Left cardiac atrium (tissue), 4 donors: ENCODE measurements around the gene ZAP70. TPM values are rescaled to one million over a fixed set of nuclear protein-coding genes. Genes with fewer than 3 reads are reported as not detected.
"Not testable (repeated sequence)": the region's sequence is repeated elsewhere in the genome, so short reads cannot be mapped to it uniquely, and the experiment has no call there.

ENCODE experiments used
- ATAC-seq, 2 donors: fragments of 200-7000 bp; cut with Tn5 transposase; one replicate each; pipeline ENCODE4 v1.9.1; 2020; ENCODE audit warnings: mild to moderate bottlenecking in 2 of 2, moderate library complexity in 2 of 2
- DNase-seq: peaks from one replicate; pipeline ENCODE4 v3.0.0-alpha.2; 2020
- intact Hi-C, 2 donors: fragments of 100-400 bp; cut with DNase I; formaldehyde crosslinking; loops; one replicate each; pipeline versions ENCODE4 v1.14.1 to v1.15.1; 2022 to 2023
- long read RNA-seq: library from polyadenylated mRNA; unstranded; transcript quantifications from one replicate; pipeline ENCODE4 v2.0.0, GENCODE V29; 2021
- total RNA-seq, 2 donors: library from RNA; stranded (reverse); fragmentation: NEBNext Ultra II Directional; extraction: Animal tissue kit (Norgen Biotek cat#: 25700); gene quantifications; one replicate each; pipeline ENCODE4 v1.2.1, GENCODE V29; 2021
- donor health status: DM: no; HTN: yes; CAD: no.
- donor health status: DM: no; HTN: yes; CAD: no; lungs with severe emphysema.
- donor health status: DM: yes; HTN: yes; CAD: no.
- donor health status: Dilated cardiomyopathy.

The ZAP70 gene
- total RNA-seq: 1 to 10 TPM; 1.6 to 2.6 TPM
- long read RNA-seq, partial matches to known transcripts: 1 of 1 reads
- long read RNA-seq, other reads (novel, unspliced or antisense): 0 of 1 reads

- intact Hi-C loops: loop anchor here in 1 of 2 donors (10.0 kb wide), 1 partner anchor 671 kb away; no protein-coding TSS in a partner anchor
- DNase-seq (peak; percentile 20), ATAC-seq (peak in 1 of 2 donors; percentile 43)
Measured at GRCh38 chr2:97713296-97714083, at the start of gene ZAP70. Gene ZAP70, plus strand, starts transcription at chr2:97713576. Its CDS starts 10,461 bp downstream, at chr2:97724037.

DNA sequence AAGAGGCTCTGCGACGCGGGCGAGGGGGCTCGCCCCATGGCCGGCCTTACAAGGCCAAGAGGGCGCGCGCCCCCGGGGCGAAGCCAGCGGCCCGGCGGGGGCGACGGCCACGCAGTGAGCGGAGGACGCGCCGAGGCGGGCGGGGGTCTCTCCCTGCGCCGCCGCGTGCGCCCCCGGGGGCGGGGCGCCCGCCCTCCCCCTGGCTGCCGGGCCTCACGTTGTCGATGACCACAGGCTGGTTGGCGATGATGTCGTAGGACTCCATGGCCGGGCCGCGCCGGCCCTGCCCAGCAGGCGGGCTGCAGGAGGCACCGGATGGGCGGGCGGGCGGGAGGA, 49.8 kb upstream of the ZAP70 start:
- intact Hi-C loops: loop anchor here in 1 of 2 donors (2.0 kb wide), 1 partner anchor 19 kb away; no protein-coding TSS in a partner anchor
- ATAC-seq: no peak
- no peak for DNase-seq

DNA sequence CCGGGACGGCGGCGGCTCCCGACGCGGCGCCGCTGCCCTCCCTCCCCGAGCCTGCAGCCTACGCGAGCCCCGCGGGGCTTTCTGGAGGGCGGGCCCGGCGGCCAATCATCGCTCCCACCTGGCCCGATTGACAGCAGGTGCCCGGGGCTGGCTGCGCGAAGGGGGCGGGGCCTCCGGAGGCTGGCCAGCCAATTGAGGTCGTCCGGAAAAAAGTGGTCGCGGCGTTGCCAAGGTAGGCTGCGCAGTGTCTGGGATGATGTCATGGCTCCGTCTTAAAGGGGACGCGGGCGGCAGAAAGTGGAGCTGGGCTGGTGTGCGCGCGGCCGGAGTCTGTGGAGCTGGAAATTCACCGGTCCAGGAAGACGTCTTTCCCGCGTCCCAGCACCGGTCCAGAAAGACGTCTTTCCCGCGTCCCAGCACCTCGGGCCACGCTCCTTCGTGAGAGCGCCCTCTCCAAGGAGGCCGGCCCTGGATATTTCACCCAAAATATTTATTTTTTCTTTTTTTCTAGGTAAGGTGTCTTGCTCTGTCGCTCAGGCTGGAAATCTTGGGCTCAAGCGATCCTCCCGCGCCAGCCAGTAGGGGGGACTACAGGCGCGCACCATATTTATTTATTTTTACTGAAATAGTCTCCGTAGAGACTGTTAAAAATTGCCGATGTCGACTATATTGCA, 49.3 kb upstream of the ZAP70 start, which contains the start of gene ACTR1B:
Gene ACTR1B, minus strand, starts transcription at position 83 of the 674 bp plus-strand sequence. CDS start 154 bp downstream, outside the sequence.
- DNase-seq (peak; percentile 98), ATAC-seq (peak; percentile 95 to 96)
- intact Hi-C loops: loop anchor here in 1 of 2 donors (2.0 kb wide), 2 partner anchors 19 to 31 kb away; no protein-coding TSS in a partner anchor

GRCh38 chr2:97664636-97664970, 48.8 kb upstream of the ZAP70 start:
- no peak for DNase-seq
- ATAC-seq: no peak
- intact Hi-C loops: loop anchor here in 1 of 2 donors (2.0 kb wide), 1 partner anchor 30 kb away; no protein-coding TSS in a partner anchor

DNA sequence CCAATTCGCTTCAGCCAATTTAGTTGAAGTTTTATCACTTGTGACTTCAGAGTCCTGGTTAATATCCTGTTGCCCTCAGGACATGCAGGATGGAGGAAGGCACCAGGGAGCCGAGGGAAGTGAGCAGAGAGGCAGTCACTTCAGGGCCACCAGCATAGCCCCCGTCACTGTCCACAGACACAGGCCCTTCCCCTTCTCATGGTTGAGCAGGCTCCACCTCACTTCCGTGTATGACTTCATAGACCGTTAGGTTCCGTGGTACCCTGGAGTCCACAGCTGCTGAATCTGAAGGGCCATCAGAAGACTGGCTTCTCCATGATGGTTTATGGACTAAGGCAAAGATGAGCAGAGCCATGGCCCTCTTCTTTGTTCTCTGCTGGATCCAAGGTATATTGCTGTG, 43.9 kb upstream of the ZAP70 start, which contains the start of gene C2orf92:
Gene C2orf92, plus strand, starts transcription at position 266 of the 400 bp plus-strand sequence. Its CDS starts 76 bp downstream, at position 342.
- DNase-seq (no peak), ATAC-seq (no peak)
- intact Hi-C loops: no loop called here

DNA sequence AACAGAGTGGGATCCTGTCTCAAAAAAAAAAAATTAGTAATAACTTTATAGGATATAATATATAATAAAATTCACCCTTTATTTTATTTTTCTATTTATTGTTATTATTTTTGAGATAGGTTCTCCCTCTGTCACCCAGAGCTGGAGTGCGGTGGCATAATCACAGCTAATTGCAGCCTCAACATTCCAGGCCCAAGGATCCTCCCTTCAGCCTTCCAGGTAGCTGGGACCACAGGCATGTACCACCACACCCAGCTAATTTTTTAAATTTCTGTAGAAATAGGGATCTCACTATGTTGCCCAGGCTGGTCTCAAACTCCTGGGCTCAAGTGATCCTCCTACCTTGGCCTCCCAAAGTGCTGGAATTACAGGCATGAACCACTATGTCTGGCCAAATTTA, 42.9 kb upstream of the ZAP70 start:
- ATAC-seq (no peak), DNase-seq (no peak)
- intact Hi-C loops: no loop called here

- no peak for ATAC-seq
- intact Hi-C loops: no loop called here
- DNase-seq: no peak
Measured at GRCh38 chr2:97671526-97671925, 41.9 kb upstream of the ZAP70 start.

GRCh38 chr2:97672606-97673140, 40.7 kb upstream of the ZAP70 start:
- intact Hi-C loops, ATAC-seq: not testable (repeated sequence)

DNA sequence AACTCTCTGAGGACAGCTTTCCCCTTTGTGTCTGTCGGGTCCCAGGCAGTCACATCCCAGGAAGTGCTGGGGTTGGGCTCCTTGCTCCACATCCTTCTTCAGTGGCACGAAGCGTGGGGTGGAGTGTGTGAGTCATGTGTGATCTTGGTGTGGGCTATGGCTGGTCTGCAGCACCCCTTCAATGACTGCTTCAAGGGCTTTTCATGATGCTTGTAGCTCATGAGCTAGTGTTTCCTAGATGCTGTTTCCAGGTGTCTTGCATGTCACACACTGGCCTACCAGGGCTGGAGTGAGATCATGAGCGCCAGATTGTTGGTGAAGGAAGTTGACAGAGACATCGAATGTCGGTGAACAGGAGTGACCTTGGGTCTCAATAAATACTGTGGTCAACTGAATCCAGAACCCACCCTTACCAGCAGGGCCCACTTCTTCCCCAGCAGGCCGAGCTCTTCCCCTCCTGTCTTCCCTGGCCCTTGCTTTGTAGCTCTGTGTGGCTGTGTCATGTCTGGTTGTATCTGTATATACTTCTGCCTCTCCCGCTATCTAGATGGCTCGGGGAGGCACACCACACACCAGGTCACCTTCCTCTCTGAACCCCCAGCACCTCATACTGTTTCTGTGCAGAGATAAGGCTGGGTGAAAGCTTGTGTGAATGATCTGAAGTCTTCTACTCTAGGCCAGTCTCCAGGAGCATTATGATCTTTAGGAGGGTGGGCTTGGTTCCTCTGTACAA, 40.0 kb upstream of the ZAP70 start:
- intact Hi-C loops: no loop called here
- DNase-seq: no peak
- ATAC-seq: no peak

More at GRCh38 chr2:97672606-97673140, 40.7 kb upstream of the ZAP70 start:
- DNase-seq: not testable (repeated sequence)

GRCh38 chr2:97673915-97674283, 39.5 kb upstream of the ZAP70 start:
- ATAC-seq: no peak
- intact Hi-C loops: no loop called here

DNA sequence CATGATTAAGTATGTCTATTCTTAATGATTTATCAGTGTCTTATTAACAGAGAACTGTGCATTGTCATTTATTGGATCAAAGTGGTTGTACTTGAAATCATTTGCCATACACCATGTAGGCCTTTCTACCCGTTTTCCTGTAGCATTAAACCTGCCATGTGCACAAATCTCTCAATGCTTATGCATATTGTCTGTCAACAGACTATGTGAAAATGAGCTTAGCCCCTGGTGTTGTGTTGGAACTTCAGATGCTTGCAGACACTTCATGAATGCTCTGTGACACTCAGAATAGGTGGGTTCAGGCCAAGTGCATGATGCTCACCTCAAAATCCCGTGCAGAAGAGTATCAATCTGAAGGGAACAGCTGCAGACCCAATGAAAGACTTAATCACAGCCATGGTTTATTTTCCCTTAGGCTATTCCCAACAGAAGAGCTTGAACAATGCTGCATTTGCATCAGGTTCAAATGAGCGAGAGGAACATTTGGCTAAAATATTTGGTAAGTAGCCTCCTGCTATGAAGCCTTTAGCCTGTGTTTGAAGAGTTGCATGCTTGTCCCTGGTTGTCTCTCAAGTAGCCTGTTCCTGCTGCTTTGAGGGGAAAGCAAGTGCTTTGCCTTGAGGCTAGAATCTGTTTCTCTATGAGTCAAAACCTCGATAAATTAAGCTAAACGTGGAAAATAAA, 37.8 kb upstream of the ZAP70 start:
- DNase-seq (no peak), ATAC-seq (no peak)
- intact Hi-C loops: no loop called here

More at GRCh38 chr2:97673915-97674283, 39.5 kb upstream of the ZAP70 start:
- DNase-seq: no peak

- ATAC-seq: no peak
- intact Hi-C loops: no loop called here
- no peak for DNase-seq
Measured at GRCh38 chr2:97676620-97677019, 36.8 kb upstream of the ZAP70 start.

DNA sequence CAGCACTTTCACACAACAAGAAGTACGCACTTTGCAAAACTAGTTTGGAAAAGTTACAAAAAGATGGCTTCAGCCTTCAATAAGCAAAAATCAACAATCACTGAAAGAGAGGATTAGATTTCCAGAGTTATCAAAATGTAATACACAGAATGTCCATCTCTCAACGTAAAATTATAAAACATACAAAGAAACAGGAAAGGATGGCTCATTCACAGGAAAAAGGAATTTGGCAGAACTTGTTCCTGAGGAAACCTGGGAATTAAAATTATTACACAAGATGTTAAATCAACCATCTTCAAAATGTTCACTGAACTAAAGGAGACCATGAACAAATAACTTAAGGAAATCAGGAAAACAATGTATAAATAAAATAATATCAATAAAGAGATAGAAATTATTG, 35.9 kb upstream of the ZAP70 start:
- DNase-seq (no peak), ATAC-seq (no peak)
- intact Hi-C loops: no loop called here

GRCh38 chr2:97678298-97678697, 35.1 kb upstream of the ZAP70 start:
- no peak for ATAC-seq
- intact Hi-C loops: no loop called here
- no peak for DNase-seq

DNA sequence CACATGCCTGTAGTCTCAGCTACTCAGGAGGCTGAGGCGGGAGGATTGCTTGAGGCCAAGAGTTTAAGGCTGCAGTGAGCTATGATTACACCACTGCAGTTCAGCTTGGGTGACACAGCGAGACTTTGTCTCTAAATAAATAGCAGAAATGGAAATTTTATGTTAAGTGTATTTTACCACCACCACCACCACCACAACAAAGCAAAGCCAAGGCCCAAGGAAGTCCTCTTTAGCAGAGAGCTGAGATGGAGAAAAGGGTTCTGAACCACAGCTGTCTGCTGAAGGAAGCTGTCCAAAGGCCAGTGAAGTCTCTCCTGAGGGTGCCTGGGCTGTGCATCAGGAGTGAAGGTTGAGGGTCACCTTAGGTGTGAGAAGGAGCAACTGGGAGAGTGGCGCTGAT, 26.1 kb upstream of the ZAP70 start:
- intact Hi-C loops, ATAC-seq, DNase-seq: not testable (repeated sequence)

DNA sequence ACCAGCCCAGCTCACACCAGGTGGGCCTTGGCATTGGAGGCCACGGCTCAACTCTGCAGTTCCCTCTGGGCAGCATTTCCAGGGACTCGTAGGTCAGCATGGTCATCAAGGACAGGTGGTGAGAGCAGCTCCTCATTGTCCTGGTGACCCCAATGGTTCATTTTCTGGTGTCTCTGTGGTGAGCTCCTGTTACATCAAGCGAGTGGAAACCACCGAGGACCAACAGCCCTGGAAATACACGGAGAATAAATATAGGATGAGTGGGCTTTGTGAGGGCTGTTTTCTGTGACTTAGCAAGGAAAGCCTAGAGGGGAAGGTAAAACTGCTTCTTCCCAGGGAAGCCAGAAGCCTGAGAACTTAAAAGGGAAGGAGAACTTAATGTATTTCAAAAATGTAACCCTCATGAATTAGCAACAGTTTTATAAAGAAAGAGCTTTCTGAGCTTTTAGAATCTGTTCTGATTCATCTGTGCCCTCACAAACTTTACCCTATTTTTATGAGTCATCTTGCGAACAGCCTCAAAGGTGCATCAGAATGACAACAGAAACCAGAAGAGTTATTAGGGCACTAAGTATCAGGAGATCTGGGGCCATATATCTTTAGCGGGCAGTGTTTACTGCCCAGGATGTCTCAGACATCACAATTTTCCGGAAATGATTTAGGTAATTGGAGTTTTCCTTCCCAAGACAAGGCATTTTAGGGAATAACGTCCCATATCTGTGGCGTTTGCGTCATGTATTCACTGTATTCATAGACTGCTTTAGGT, 25.1 kb upstream of the ZAP70 start:
- intact Hi-C loops: no loop called here
- DNase-seq: no peak
- ATAC-seq: no peak

DNA sequence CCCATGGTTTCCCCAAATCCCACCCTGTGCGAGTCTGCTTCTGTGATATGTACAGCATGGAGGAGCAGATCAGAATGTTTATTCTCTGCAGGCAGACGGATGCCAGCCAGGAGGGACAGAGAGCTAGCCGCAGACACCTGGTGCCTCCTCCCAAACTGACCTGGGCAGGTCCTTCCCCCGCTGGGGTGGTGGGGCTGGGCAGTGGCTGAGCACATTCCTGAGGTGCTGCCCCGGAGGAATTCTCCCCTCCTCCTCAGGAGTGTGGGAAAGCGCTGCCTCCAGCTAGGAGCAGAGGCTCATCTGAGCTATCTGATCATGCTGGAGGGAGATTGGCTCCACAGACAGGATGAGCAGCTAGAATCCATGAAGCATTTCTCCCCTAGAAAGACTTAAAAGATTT, 22.2 kb upstream of the ZAP70 start:
- no peak for DNase-seq
- ATAC-seq: no peak
- intact Hi-C loops: loop anchor here in 1 of 2 donors (10.0 kb wide), 1 partner anchor 96 kb away; no protein-coding TSS in a partner anchor

DNA sequence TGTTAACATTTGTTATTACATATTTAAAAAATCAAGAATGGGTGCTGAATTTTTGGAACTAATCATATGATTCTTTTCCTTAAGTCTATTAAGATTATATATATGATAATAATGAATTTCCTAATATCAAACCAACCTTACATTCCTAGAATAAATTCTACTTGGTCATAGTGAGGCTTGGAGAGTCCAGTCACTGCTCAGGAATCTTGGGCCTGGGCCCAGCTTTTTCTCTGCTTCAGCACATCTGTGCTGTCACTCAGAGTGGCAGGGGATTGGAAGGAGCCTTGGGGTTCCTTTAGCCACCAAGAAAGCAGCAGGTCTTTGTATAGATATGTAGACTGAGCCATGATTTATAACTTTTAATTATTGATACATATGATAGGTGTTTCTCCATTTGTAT, 19.9 kb upstream of the ZAP70 start:
- DNase-seq (no peak), ATAC-seq (no peak)
- intact Hi-C loops: loop anchor here in 1 of 2 donors (10.0 kb wide), 1 partner anchor 99 kb away; no protein-coding TSS in a partner anchor
